Uterus (tissue), 2 donors: ENCODE measurements around the gene ZCWPW1.

Experiments used
- CTCF ChIP-seq, 4 experiments: fragments of 200-600 bp in 2 of 4; fragments of 450-650 bp in 2 of 4; sonication (generic) in 2 of 4; IDR thresholded peaks; one replicate each; pipeline ENCODE4 v1.5.1; 2016 to 2019; ENCODE audit warnings: antibody characterized with exemption in 4 of 4, mild to moderate bottlenecking in 2 of 4, moderate library complexity in 1 of 4
- POLR2A ChIP-seq, 2 donors: fragments of 450-650 bp; IDR thresholded peaks; one replicate each; pipeline ENCODE4 v1.6.1; 2016; ENCODE audit warnings: antibody characterized with exemption in 2 of 2, mild to moderate bottlenecking in 1 of 2, moderate library complexity in 1 of 2

- TF ChIP-seq CTCF (IDR thresholded peaks at IDR 0.05) (no peak), POLR2A (IDR thresholded peaks at IDR 0.05) (no peak)
These were observed 2.2 kb upstream of the ZCWPW1 start for GRCh38 chr7:100430493-100431285.
